PFSK-1 (cell line): ENCODE measurements around the gene RNPC3.
"Not testable (repeated sequence)": the region's sequence is repeated elsewhere in the genome, so short reads cannot be mapped to it uniquely, and the experiment has no call there.

ENCODE experiments used
- FOXP2 ChIP-seq: optimal IDR thresholded peaks from 2 replicates; pipeline ENCODE3; 2011; ENCODE audit warnings: borderline replicate concordance, control low read depth, inconsistent platforms; ENCODE audit not compliant: insufficient read depth; ENCODE audit errors: extremely low read length, extremely low read depth
- POLR2AphosphoS5 ChIP-seq: IDR thresholded peaks from 2 replicates; pipeline ENCODE4 v1.6.1; 2012; ENCODE audit warnings: low read depth, mild to moderate bottlenecking, control low read depth, low read length, moderate library complexity
- SIN3A ChIP-seq: IDR thresholded peaks from 2 replicates; pipeline ENCODE4 v1.6.1; 2012; ENCODE audit warnings: mild to moderate bottlenecking, low read length, moderate library complexity, borderline replicate concordance; ENCODE audit not compliant: insufficient read depth
- TAF1 ChIP-seq: IDR thresholded peaks from 2 replicates; pipeline ENCODE4 v1.6.1; 2012; ENCODE audit warnings: low read length, control low read depth, borderline replicate concordance; ENCODE audit not compliant: insufficient read depth
- TF ChIP-seq, protein P1 (sequence below), 2 experiments: IDR thresholded peaks; 2 replicates each; pipeline versions ENCODE4 v1.6.1 to v1.8.0; 2011 to 2012; ENCODE audit warnings: low read depth in 2 of 2, low read length in 2 of 2, control low read depth in 1 of 2, inconsistent platforms in 1 of 2, mild to moderate bottlenecking in 1 of 2, moderate library complexity in 1 of 2; ENCODE audit not compliant: insufficient read depth in 1 of 2

RNPC3 gene

GRCh38 chr1:103547840-103548239 is 22.3 kb downstream of the RNPC3 start:
- TF ChIP-seq TAF1, result no peak
- no peak for TF ChIP-seq POLR2AphosphoS5
- TF ChIP-seq FOXP2, result no peak
- TF ChIP-seq SIN3A, result no peak
- TF ChIP-seq, protein P1, sequence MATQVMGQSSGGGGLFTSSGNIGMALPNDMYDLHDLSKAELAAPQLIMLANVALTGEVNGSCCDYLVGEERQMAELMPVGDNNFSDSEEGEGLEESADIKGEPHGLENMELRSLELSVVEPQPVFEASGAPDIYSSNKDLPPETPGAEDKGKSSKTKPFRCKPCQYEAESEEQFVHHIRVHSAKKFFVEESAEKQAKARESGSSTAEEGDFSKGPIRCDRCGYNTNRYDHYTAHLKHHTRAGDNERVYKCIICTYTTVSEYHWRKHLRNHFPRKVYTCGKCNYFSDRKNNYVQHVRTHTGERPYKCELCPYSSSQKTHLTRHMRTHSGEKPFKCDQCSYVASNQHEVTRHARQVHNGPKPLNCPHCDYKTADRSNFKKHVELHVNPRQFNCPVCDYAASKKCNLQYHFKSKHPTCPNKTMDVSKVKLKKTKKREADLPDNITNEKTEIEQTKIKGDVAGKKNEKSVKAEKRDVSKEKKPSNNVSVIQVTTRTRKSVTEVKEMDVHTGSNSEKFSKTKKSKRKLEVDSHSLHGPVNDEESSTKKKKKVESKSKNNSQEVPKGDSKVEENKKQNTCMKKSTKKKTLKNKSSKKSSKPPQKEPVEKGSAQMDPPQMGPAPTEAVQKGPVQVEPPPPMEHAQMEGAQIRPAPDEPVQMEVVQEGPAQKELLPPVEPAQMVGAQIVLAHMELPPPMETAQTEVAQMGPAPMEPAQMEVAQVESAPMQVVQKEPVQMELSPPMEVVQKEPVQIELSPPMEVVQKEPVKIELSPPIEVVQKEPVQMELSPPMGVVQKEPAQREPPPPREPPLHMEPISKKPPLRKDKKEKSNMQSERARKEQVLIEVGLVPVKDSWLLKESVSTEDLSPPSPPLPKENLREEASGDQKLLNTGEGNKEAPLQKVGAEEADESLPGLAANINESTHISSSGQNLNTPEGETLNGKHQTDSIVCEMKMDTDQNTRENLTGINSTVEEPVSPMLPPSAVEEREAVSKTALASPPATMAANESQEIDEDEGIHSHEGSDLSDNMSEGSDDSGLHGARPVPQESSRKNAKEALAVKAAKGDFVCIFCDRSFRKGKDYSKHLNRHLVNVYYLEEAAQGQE (IDR thresholded peaks at IDR 0.05; ENCODE audit: insufficient read depth in 1 of 2, low read depth in 2 of 2, low read length in 2 of 2), result no peak

DNA sequence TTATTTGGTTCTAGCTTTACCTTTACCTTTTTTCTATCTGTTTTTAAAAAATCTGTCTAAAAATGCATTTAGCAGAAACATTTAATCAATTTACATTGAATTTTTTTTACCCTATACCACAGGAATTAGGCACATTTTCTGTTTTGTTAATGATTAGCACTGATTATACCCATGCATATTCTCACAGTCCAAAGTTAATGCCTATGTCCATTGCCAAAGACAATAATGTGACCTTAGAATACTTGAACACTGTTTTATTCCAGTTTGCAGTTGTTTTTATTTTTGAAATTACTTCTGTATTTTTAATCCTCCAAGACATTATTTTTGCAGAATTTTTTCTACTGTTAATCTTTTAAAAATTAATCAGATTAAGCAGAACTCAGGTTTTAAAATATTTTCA is 34.9 kb downstream of the RNPC3 start:
- TF ChIP-seq POLR2AphosphoS5 (no peak), SIN3A (no peak), FOXP2 (no peak), TAF1 (no peak)
- TF ChIP-seq, protein P1 (IDR thresholded peaks at IDR 0.05; ENCODE audit: insufficient read depth in 1 of 2, low read depth in 2 of 2, low read length in 2 of 2), result no peak

GRCh38 chr1:103561643-103562395 is 36.3 kb downstream of the RNPC3 start:
- TF ChIP-seq SIN3A, result no peak

DNA sequence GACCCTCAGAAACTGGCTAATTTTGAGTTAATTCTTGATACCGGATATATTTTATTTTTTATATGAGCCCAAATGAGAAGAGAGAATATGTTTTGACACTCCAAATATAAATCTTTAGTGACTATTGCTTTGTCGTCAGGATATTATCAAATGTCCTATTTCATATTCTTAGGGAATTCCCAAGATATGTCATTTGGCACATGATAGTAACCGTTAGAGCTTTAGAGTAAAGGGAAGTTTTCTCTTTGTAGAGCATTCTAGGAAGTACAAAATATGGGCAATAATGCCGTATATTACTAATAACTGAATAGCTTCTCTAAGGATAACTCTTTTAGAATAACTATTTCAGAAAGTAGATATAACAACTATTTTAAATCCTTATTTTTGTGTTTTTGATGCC is 37.6 kb downstream of the RNPC3 start:
- no peak for TF ChIP-seq POLR2AphosphoS5
- TF ChIP-seq FOXP2, result no peak
- TF ChIP-seq TAF1, result no peak
- TF ChIP-seq, protein P1 (IDR thresholded peaks at IDR 0.05; ENCODE audit: insufficient read depth in 1 of 2, low read depth in 2 of 2, low read length in 2 of 2), result no peak
- no peak for TF ChIP-seq SIN3A

GRCh38 chr1:103569493-103569892 is 44.0 kb downstream of the RNPC3 start:
- TF ChIP-seq POLR2AphosphoS5, result no peak
- no peak for TF ChIP-seq TAF1
- TF ChIP-seq FOXP2, result no peak
- TF ChIP-seq SIN3A, result no peak
- TF ChIP-seq, protein P1 (IDR thresholded peaks at IDR 0.05; ENCODE audit: insufficient read depth in 1 of 2, low read depth in 2 of 2, low read length in 2 of 2), result no peak

GRCh38 chr1:103571289-103571688 is 45.8 kb downstream of the RNPC3 start, which contains the start of gene AMY2B:
TSS of gene AMY2B (plus strand) at chr1:103571589. CDS start at chr1:103571603, 14 bp downstream.
- TF ChIP-seq POLR2AphosphoS5, SIN3A, TAF1: not testable (repeated sequence)
